Measurements from ENCODE around the gene GRM3. TPM values are rescaled to one million over a fixed set of nuclear protein-coding genes. Genes with fewer than 3 reads are reported as not detected.

Gene GRM3
- total and polyA plus RNA-seq, 2 donors (not counting 3 experiments of a cell fraction or from before 2014, with no cell fraction given) = not detected

- dilution Hi-C loops (cut with MboI; ENCODE audit: extremely low pct_ligation_motif_present, low sequenced_read_pairs) (no loop called here), intact Hi-C loops (cut with micrococcal nuclease) (no loop called here)
- no peak overlapping the region for H3K27ac ChIP-seq (ENCODE audit: insufficient read depth, low read depth, low read length)
- H3K4me2 ChIP-seq (ENCODE audit: insufficient read depth, low read length) = no peak overlapping the region
- ChIA-PET CTCF (no interaction called here), POLR2A (no interaction called here)
- no peaks in the 10 kb centered on the region for H3K9me3 ChIP-seq (replicated peaks; ENCODE audit: control insufficient read depth, insufficient read depth, low read length)
- H3K36me3 ChIP-seq (ENCODE audit: control insufficient read depth in 2 of 2, extremely low read depth in 1 of 2, insufficient read depth in 2 of 2, low read length in 2 of 2) = no peaks in the 10 kb centered on the region
- H4K20me1 ChIP-seq (replicated peaks; ENCODE audit: control insufficient read depth, extremely low read depth, insufficient read depth, low read length) = no peaks in the 10 kb centered on the region
- H3K4me1 ChIP-seq (ENCODE audit: control insufficient read depth, extremely low read depth, insufficient read depth, low read length) = no peaks in the 10 kb centered on the region
- no peaks in the 10 kb centered on the region for H3K9me1 ChIP-seq (replicated peaks; ENCODE audit: control insufficient read depth, extremely low read depth, insufficient read depth, low read length)
- TF ChIP-seq POLR2A (IDR thresholded peaks at IDR 0.05; ENCODE audit: low read depth, low read length) (no peak), POLR2AphosphoS5 (IDR thresholded peaks at IDR 0.05; ENCODE audit: insufficient read depth, low read depth, low read length) (no peak), FOS (IDR thresholded peaks at IDR 0.05; ENCODE audit: borderline replicate concordance, insufficient read depth, low read length) (no peak), MAX (IDR thresholded peaks at IDR 0.05; ENCODE audit: insufficient read depth, insufficient read length) (no peak), GATA2 (IDR thresholded peaks at IDR 0.05; ENCODE audit: insufficient read depth, insufficient read length, low read depth, low read length) (no peak), EZH2 (IDR thresholded peaks at IDR 0.05; ENCODE audit: borderline replicate concordance, low read depth, low read length, severe bottlenecking) (no peak)
- DNase-seq (ENCODE audit: low read depth, low spot score) (no peak), FAIRE-seq (no peak)
- no peaks in the 10 kb centered on the region for H3K79me2 ChIP-seq (ENCODE audit: control insufficient read depth, insufficient read depth, low read length)
- H3K27me3 ChIP-seq (ENCODE audit: control insufficient read depth in 2 of 2, insufficient read depth in 2 of 2, low read length in 2 of 2) = no peaks in the 10 kb centered on the region
- no peak overlapping the region for H2AFZ ChIP-seq (ENCODE audit: low read depth, low read length)
- no TSS peak for BruUV-seq (replicated peaks)
- no peak overlapping the region for H3K4me3 ChIP-seq (replicated peaks in 1 of 3; ENCODE audit: insufficient read depth in 1 of 3, low read depth in 1 of 3, low read length in 3 of 3)
- H3K9ac ChIP-seq (replicated peaks; ENCODE audit: extremely low read depth, insufficient read depth, low read length) = no peak overlapping the region
Observed at GRCh38 chr7:86818903-86819302, 175.2 kb downstream of the GRM3 start.

GRCh38 chr7:86823769-86824168, 180.1 kb downstream of the GRM3 start:
- Histone ChIP-seq H3K27me3 (ENCODE audit: control insufficient read depth in 2 of 2, insufficient read depth in 2 of 2, low read length in 2 of 2) (no peaks in the 10 kb centered on the region), H3K27ac (ENCODE audit: insufficient read depth, low read depth, low read length) (no peak overlapping the region), H3K4me2 (ENCODE audit: insufficient read depth, low read length) (no peak overlapping the region), H3K79me2 (ENCODE audit: control insufficient read depth, insufficient read depth, low read length) (no peaks in the 10 kb centered on the region), H4K20me1 (replicated peaks; ENCODE audit: control insufficient read depth, extremely low read depth, insufficient read depth, low read length) (no peaks in the 10 kb centered on the region), H2AFZ (ENCODE audit: low read depth, low read length) (no peak overlapping the region), H3K4me3 (replicated peaks in 1 of 3; ENCODE audit: insufficient read depth in 1 of 3, low read depth in 1 of 3, low read length in 3 of 3) (no peak overlapping the region), H3K9me3 (replicated peaks; ENCODE audit: control insufficient read depth, insufficient read depth, low read length) (no peaks in the 10 kb centered on the region), H3K36me3 (ENCODE audit: control insufficient read depth in 2 of 2, extremely low read depth in 1 of 2, insufficient read depth in 2 of 2, low read length in 2 of 2) (no peaks in the 10 kb centered on the region), H3K4me1 (ENCODE audit: control insufficient read depth, extremely low read depth, insufficient read depth, low read length) (no peaks in the 10 kb centered on the region), H3K9ac (replicated peaks; ENCODE audit: extremely low read depth, insufficient read depth, low read length) (no peak overlapping the region), H3K9me1 (replicated peaks; ENCODE audit: control insufficient read depth, extremely low read depth, insufficient read depth, low read length) (no peaks in the 10 kb centered on the region)
- FAIRE-seq = no peak
- DNase-seq (ENCODE audit: low read depth, low spot score) = no peak
- no TSS peak for BruUV-seq (replicated peaks)
- dilution Hi-C loops (cut with MboI; ENCODE audit: extremely low pct_ligation_motif_present, low sequenced_read_pairs) = no loop called here
- ChIA-PET CTCF (interaction anchor here (1.1 kb wide), 1 partner anchor 9 kb away, joined by 5 read pairs; no protein-coding TSS in a partner anchor), POLR2A (no interaction called here)
- intact Hi-C loops (cut with micrococcal nuclease) = no loop called here
- TF ChIP-seq GATA2 (IDR thresholded peaks at IDR 0.05; ENCODE audit: insufficient read depth, insufficient read length, low read depth, low read length) = no peak
- no peak for TF ChIP-seq CTCF (IDR thresholded peaks at IDR 0.05; ENCODE audit: extremely low read depth in 1 of 2, insufficient read depth in 1 of 2, low read depth in 1 of 2, low read length in 2 of 2)
- TF ChIP-seq JUN (IDR thresholded peaks at IDR 0.05; ENCODE audit: borderline replicate concordance, insufficient read depth, insufficient read length, low read depth) = no peak
- no peak for TF ChIP-seq FOS (IDR thresholded peaks at IDR 0.05; ENCODE audit: borderline replicate concordance, insufficient read depth, low read length)
- TF ChIP-seq EZH2 (IDR thresholded peaks at IDR 0.05; ENCODE audit: borderline replicate concordance, low read depth, low read length, severe bottlenecking) = no peak
- no peak for TF ChIP-seq MAX (IDR thresholded peaks at IDR 0.05; ENCODE audit: insufficient read depth, insufficient read length)
- TF ChIP-seq MYC (IDR thresholded peaks at IDR 0.05; ENCODE audit: low read depth, low read length) = no peak
- TF ChIP-seq POLR2AphosphoS5 (IDR thresholded peaks at IDR 0.05; ENCODE audit: insufficient read depth, low read depth, low read length) = no peak
- TF ChIP-seq POLR2A (IDR thresholded peaks at IDR 0.05; ENCODE audit: low read depth, low read length) = no peak
